Measurements from ENCODE around the gene BPNT1. TPM values are rescaled to one million over a fixed set of nuclear protein-coding genes. Genes with fewer than 3 reads are reported as not detected.

The BPNT1 gene, protein sequence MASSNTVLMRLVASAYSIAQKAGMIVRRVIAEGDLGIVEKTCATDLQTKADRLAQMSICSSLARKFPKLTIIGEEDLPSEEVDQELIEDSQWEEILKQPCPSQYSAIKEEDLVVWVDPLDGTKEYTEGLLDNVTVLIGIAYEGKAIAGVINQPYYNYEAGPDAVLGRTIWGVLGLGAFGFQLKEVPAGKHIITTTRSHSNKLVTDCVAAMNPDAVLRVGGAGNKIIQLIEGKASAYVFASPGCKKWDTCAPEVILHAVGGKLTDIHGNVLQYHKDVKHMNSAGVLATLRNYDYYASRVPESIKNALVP
- total RNA-seq = 10 to 100 TPM in 1 of 4 donors, 1 to 10 TPM in 3; 5.2 to 27.5 (median 9.2) TPM

DNA sequence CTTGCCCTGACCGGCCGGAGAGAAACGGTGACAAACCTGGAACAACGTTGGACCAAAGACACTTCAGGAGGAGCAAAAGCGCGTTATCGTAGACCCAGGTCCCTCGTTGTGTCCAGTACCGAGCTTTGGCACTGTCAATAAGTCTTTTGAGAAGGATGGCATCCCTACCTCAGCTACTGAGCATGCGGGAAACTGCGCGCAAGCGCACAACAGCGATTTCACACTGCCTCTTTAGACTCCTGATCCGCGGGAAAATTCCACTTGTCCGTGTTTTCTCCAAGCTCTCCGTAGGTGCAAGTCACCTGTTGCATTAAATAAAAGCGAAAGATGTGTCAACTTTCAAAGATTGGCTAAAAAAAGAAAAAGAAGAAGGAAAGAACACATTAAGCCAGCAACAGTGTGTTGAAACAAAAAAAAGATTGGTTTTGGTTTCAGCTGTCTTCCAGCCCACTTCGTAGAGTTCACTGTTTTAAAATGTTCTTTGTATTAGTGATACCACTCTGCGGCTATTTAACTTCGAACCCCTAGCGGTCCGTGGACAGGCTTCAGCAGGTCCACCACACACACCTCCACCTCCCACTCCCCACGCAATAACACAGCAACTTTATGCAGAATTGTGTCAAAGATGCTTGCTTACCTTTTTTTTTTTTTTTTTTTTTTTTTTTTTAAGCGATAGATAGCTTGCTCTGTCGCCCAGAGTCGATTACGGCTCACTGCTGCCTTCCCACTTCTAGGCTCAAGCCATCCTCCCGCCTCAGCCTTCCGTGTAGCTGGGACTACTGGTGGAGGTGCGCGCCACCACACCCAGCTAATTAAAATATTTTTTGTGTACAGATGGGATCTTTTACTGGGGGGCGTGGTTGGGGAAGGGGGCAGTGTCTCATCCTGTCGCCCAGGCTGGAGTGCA, at the start of gene BPNT1:
Gene BPNT1, minus strand, starts transcription at position 139 of the 907 bp plus-strand sequence. CDS start 9,942 bp downstream, outside the sequence.
- H3K9me3 ChIP-seq = no peaks in the 10 kb centered on the region
- peaks cover 11 to 13% of the 10 kb centered on the region in 2 donors for H3K4me1 ChIP-seq
- H3K4me3 ChIP-seq = peak within 1 kb of the TSS; percentile 57 to 77 (median 66)
- ATAC-seq (peak; percentile 85 to 91), DNase-seq (peak; percentile 91 to 94)
- H3K27me3 ChIP-seq = no peaks in the 10 kb centered on the region
- in situ Hi-C loops (cut with MboI; ENCODE audit: low sequenced_read_pairs in 4 of 4) (no loop called here), intact Hi-C loops (cut with DNase I; ENCODE audit: low total_unique reads) (loop anchor here (1.0 kb wide), 1 partner anchor 44 kb away; the partner anchor contains the start of gene EPRS1)
- peak within 1 kb of the TSS; percentile 68 to 75 (median 73) for H3K27ac ChIP-seq
- H3K36me3 ChIP-seq = no peaks in the 10 kb centered on the region
- peak; percentile 17 to 63 for TF ChIP-seq POLR2A (IDR thresholded peaks at IDR 0.05)
- TF ChIP-seq, protein P1, sequence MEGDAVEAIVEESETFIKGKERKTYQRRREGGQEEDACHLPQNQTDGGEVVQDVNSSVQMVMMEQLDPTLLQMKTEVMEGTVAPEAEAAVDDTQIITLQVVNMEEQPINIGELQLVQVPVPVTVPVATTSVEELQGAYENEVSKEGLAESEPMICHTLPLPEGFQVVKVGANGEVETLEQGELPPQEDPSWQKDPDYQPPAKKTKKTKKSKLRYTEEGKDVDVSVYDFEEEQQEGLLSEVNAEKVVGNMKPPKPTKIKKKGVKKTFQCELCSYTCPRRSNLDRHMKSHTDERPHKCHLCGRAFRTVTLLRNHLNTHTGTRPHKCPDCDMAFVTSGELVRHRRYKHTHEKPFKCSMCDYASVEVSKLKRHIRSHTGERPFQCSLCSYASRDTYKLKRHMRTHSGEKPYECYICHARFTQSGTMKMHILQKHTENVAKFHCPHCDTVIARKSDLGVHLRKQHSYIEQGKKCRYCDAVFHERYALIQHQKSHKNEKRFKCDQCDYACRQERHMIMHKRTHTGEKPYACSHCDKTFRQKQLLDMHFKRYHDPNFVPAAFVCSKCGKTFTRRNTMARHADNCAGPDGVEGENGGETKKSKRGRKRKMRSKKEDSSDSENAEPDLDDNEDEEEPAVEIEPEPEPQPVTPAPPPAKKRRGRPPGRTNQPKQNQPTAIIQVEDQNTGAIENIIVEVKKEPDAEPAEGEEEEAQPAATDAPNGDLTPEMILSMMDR (IDR thresholded peaks at IDR 0.05 in 4 of 5, conservative IDR thresholded peaks at IDR 0.05 in 1 of 5) = peak in 1 of 5 experiments; percentile 25

DNA sequence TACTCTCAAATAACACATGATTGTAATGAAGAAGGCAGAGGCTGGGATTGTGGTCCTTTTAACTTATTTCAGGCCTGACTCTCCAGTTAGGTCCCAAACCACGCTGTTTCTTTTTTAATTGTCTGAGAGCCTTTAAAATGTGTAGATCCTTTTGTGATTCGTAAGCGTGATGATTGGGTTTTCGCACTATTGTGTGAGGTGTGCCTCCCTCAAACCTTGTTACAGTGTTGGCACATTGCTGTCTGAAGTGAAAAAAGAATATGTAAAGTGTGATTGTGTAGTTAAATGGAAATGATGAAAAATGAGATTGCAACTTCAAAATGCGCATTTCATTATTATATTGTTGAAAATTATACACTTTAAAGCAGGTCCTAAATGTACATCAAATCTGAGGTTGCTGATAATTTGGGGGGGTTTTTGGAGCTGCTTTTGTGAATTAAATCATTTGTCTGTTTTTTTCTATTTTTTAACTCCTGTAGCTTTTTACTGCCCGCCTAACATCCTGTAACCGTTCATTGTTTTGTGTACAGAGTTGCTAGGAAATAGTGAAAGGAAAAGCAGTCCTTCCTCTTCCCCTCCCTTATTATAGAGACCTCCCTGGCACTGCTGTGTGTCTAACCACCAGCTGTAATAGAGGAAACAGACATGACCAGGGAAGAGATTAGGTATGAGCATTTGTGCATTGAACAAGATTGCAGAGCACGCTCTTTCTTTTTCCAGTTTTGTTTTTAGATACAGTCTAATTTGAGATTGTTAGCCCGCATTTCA, 47.6 kb upstream of the BPNT1 start:
- TF ChIP-seq, protein P1 (IDR thresholded peaks at IDR 0.05 in 4 of 5, conservative IDR thresholded peaks at IDR 0.05 in 1 of 5) = no peak
- TF ChIP-seq POLR2A (IDR thresholded peaks at IDR 0.05) = no peak
- ATAC-seq = no peak
- in situ Hi-C loops (cut with MboI; ENCODE audit: low sequenced_read_pairs in 4 of 4) = no loop called here
- Histone ChIP-seq H3K4me3 (no peak overlapping the region), H3K27me3 (no peaks in the 10 kb centered on the region), H3K27ac (no peak overlapping the region), H3K4me1 (no peaks in the 10 kb centered on the region), H3K36me3 (peaks cover 3 to 60% of the 10 kb centered on the region in 2 donors), H3K9me3 (no peaks in the 10 kb centered on the region)
- no peak for DNase-seq
- intact Hi-C loops (cut with DNase I; ENCODE audit: low total_unique reads) = no loop called here

DNA sequence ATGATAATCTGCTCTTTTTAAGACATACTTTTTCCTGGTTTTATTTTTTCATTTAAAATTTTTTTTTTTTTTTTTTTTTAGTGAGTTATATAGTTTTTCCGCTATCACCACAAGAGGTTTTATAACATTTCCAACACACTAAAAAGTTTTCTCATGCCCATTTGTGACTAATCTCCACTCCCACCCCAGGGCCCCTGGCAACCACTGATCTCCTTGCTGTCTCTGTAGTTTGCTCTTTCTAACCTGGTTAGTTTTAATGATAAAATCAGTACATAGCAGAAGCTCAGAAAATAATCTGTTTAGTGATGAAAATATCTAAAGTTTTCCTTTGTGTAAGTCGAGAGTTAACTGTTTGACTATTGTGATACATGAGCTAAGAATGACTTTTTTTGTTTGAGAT, 46.2 kb upstream of the BPNT1 start:
- H3K4me1 ChIP-seq = no peaks in the 10 kb centered on the region
- peaks cover 3 to 53% of the 10 kb centered on the region in 2 donors for H3K36me3 ChIP-seq
- no peak overlapping the region for H3K4me3 ChIP-seq
- H3K9me3 ChIP-seq = no peaks in the 10 kb centered on the region
- H3K27me3 ChIP-seq = no peaks in the 10 kb centered on the region
- no peak for DNase-seq
- in situ Hi-C loops (cut with MboI; ENCODE audit: low sequenced_read_pairs in 4 of 4) (no loop called here), intact Hi-C loops (cut with DNase I; ENCODE audit: low total_unique reads) (no loop called here)
- ATAC-seq = no peak
- H3K27ac ChIP-seq = no peak overlapping the region
- no peak for TF ChIP-seq POLR2A (IDR thresholded peaks at IDR 0.05)
- TF ChIP-seq, protein P1 (IDR thresholded peaks at IDR 0.05 in 4 of 5, conservative IDR thresholded peaks at IDR 0.05 in 1 of 5) = no peak

DNA sequence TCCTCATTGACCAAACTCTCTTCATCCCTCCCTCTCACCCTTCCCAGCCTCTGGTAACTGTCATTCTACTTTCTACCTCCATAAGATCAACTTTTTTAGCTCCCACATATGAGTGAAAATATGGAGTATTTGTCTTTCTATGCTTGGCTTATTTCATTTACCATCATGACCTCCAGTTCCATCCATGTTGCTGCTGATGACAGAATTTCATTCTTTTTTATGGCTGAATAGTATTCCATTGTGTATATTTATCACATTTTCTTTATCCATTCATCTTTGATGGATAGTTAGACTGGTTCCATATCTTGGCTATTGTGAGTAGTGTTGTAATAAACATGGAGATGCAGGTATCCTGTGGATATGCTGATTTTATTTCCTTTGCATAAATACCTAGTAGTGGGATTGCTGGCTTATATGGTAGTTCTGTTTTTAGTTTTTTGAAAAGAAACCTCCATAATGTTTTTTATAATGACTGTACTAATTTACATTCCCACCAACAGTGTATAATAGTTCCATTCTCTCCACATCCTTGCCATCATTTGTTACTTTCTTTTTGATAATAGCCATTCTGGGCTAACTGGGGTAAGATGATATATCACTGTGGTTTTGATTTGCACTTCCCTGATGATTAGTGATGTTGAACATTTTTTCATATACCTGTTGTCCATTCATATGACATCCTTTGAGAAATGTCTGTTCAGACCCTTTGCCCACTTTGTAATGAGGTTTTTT, 40.1 kb upstream of the BPNT1 start:
- no peak for ATAC-seq
- peaks cover 3 to 44% of the 10 kb centered on the region in 2 donors for H3K36me3 ChIP-seq
- intact Hi-C loops (cut with DNase I; ENCODE audit: low total_unique reads) = no loop called here
- no peak overlapping the region for H3K27ac ChIP-seq
- H3K27me3 ChIP-seq = no peaks in the 10 kb centered on the region
- no peak for DNase-seq
- H3K4me1 ChIP-seq = no peaks in the 10 kb centered on the region
- no peak overlapping the region for H3K4me3 ChIP-seq
- no peaks in the 10 kb centered on the region for H3K9me3 ChIP-seq
- TF ChIP-seq, protein P1 (IDR thresholded peaks at IDR 0.05 in 4 of 5, conservative IDR thresholded peaks at IDR 0.05 in 1 of 5) = no peak
- no peak for TF ChIP-seq POLR2A (IDR thresholded peaks at IDR 0.05)
- in situ Hi-C loops (cut with MboI; ENCODE audit: low sequenced_read_pairs in 4 of 4) = no loop called here

Measured in gastrocnemius medialis (tissue), 4 donors.